Stimulated activated effector memory CD8-positive, alpha-beta T cell treated with anti-CD3 and anti-CD28 coated beads, Interleukin-12 subunit alpha, Interleukin-12 subunit beta, amount 100 ng/mL, for 72 hours (primary cell): Measurements from ENCODE around the gene EGFL6.

Source experiments
- ATAC-seq: fragments of 150-1000 bp; cut with Tn5 transposase; 2 replicates; pipeline ENCODE4 v1.10.0; 2021
- DNase-seq, 2 donors: peaks; one replicate each; pipeline ENCODE4 v3.0.0; 2021 to 2022; ENCODE audit warnings: low spot score in 2 of 2
- H3K27ac Mint-ChIP-seq: one replicate; pipeline ENCODE4 v1.8.0; 2022; ENCODE audit warnings: mild to moderate bottlenecking, mixed read lengths
- H3K36me3 Mint-ChIP-seq: one replicate; pipeline ENCODE4 v1.8.0; 2022; ENCODE audit warnings: mild to moderate bottlenecking, mixed read lengths
- H3K4me1 Mint-ChIP-seq: one replicate; pipeline ENCODE4 v1.8.0; 2022; ENCODE audit warnings: mixed read lengths
- H3K4me3 Mint-ChIP-seq: one replicate; pipeline ENCODE4 v1.8.0; 2022; ENCODE audit warnings: mild to moderate bottlenecking, mixed read lengths
- H3K9me3 Mint-ChIP-seq: one replicate; pipeline ENCODE4 v1.8.0; 2022; ENCODE audit warnings: mixed read lengths

EGFL6 gene

DNA sequence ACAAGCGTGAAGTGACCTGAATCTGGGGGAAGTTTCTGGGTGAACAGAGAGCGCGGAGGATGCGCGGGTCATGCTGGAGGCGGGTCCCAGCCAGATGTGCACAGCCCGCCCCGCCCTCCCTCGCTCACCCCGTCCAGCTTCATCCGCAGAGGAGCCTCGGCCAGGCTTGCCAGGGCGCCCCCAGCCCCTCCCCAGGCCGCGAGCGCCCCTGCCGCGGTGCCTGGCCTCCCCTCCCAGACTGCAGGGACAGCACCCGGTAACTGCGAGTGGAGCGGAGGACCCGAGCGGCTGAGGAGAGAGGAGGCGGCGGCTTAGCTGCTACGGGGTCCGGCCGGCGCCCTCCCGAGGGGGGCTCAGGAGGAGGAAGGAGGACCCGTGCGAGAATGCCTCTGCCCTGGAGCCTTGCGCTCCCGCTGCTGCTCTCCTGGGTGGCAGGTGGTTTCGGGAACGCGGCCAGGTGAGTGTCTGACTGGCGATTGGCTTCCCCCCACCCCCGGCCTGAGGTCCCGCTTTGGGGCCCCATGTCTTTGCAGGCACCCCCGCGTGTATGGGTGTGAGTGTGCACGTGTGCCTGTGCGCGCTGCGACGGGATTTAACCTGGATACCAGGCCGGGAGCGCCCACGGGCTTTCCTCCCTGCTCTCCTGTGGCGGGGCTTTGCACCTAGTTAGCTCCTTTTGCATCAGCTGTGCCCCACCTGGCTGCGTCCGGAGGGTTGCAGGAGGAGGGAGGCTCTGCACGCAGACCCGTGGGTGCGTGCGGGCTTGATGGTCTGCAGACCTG lies at the start of gene EGFL6:
EGFL6 (plus strand) TSS at position 123 of the 782 bp plus-strand sequence; CDS start at position 384, 261 bp downstream.
- H3K9me3 Mint-ChIP-seq: no peaks in the 10 kb centered on the region
- no peak within 1 kb of the TSS for H3K27ac Mint-ChIP-seq
- no peaks in the 10 kb centered on the region for H3K4me1 Mint-ChIP-seq
- H3K36me3 Mint-ChIP-seq: no peaks in the 10 kb centered on the region
- DNase-seq (no peak), ATAC-seq (peak; percentile 64)
- H3K4me3 Mint-ChIP-seq: peak within 1 kb of the TSS; percentile 49

GRCh38 chrX:13520351-13520750 lies 49.0 kb upstream of the EGFL6 start:
- H3K27ac Mint-ChIP-seq: no peak overlapping the region
- no peak overlapping the region for H3K4me3 Mint-ChIP-seq
- H3K9me3 Mint-ChIP-seq: no peaks in the 10 kb centered on the region
- no peaks in the 10 kb centered on the region for H3K4me1 Mint-ChIP-seq
- no peaks in the 10 kb centered on the region for H3K36me3 Mint-ChIP-seq
- ATAC-seq (no peak), DNase-seq (no peak)

- H3K4me3 Mint-ChIP-seq: no peak overlapping the region
- ATAC-seq (no peak), DNase-seq (no peak)
- H3K36me3 Mint-ChIP-seq: no peaks in the 10 kb centered on the region
- no peaks in the 10 kb centered on the region for H3K9me3 Mint-ChIP-seq
- no peaks in the 10 kb centered on the region for H3K4me1 Mint-ChIP-seq
- no peak overlapping the region for H3K27ac Mint-ChIP-seq
Measured at GRCh38 chrX:13520936-13521335, 48.5 kb upstream of the EGFL6 start.

- no peaks in the 10 kb centered on the region for H3K9me3 Mint-ChIP-seq
- H3K36me3 Mint-ChIP-seq: no peaks in the 10 kb centered on the region
- no peak overlapping the region for H3K4me3 Mint-ChIP-seq
- no peak for DNase-seq
- ATAC-seq: no peak
- no peak overlapping the region for H3K27ac Mint-ChIP-seq
- H3K4me1 Mint-ChIP-seq: no peaks in the 10 kb centered on the region
Measured at GRCh38 chrX:13522811-13523210, 46.6 kb upstream of the EGFL6 start.

DNA sequence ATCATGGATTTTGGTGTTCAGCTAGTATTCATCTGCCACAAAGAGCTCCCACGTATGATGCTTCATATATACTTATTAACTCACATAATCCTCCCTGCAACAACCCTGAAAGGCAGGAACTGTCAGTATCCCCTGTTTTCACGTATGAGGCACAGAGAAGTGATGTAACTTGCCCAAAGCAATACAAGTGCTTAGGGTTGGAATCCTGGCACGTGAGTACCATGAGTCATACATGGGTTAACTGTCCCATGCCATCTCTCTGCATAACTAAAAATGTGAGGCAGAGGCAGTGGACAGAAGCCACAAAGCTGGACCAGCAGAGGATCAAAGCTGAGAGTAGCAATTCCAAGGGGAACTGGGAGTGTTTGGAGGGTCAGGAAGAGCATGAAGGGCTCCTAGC lies 35.7 kb upstream of the EGFL6 start:
- Mint-ChIP-seq H3K9me3 (no peaks in the 10 kb centered on the region), H3K27ac (no peak overlapping the region), H3K36me3 (no peaks in the 10 kb centered on the region), H3K4me3 (no peak overlapping the region), H3K4me1 (no peaks in the 10 kb centered on the region)
- ATAC-seq (no peak), DNase-seq (no peak)

DNA sequence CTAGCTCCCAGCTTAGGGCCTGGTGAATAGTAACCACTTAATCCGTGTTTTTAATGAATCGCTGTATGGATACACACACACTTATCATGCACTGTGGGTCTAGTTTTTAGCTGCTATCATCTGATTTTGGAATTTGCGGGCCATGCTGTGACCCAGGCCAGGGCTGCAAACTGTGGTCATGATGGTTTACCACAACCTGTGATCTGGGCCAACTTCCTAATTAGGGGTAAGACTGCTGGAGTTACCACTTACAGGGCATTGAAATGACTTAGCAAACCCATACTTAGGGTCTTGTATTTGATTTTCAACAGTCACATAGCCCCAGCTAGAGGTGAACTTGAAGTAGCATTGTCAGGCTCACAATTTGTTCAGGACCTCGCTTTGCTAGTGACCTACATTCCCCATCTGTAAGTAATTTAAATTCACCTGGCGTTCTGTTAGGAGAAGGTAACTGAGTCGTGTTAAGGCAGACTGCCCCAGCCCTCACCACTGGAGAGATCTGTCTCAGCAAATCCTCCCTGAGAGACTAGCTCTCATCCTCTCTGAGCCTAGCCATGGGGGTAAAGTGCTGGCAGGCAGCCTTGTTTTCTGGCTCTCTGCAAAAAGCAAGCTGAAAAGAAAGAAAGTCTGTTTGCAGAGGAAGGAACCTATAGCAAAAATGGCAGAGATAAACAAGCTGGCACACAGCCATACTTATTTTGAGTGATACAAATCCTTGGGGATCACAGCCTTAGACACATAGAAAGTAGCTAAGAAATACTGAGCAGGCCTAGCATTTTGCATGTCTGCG lies 33.8 kb upstream of the EGFL6 start:
- no peaks in the 10 kb centered on the region for H3K36me3 Mint-ChIP-seq
- H3K9me3 Mint-ChIP-seq: no peaks in the 10 kb centered on the region
- no peaks in the 10 kb centered on the region for H3K4me1 Mint-ChIP-seq
- ATAC-seq: no peak
- no peak overlapping the region for H3K4me3 Mint-ChIP-seq
- H3K27ac Mint-ChIP-seq: no peak overlapping the region
- DNase-seq: no peak

DNA sequence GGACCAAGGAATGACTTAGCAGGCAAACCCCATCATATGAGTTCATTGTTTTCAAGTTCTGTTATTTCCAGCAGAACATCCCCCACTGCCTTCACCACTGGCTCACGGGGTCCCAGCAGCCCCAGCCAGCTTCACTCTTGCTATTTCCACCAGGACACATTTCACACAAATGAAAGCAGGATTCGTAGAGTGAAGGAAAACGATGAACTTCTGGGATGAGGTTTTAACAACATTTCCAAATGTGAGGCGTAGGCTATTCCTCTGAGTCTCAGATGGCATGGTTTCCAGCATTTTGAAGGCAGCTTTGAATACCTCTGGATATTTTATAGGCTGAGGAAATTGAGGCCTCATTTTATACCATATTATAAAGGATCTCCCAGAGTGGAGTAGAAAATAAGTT lies 32.9 kb upstream of the EGFL6 start:
- Mint-ChIP-seq H3K4me3 (no peak overlapping the region), H3K36me3 (no peaks in the 10 kb centered on the region), H3K4me1 (no peaks in the 10 kb centered on the region), H3K27ac (no peak overlapping the region), H3K9me3 (no peaks in the 10 kb centered on the region)
- no peak for ATAC-seq
- no peak for DNase-seq

DNA sequence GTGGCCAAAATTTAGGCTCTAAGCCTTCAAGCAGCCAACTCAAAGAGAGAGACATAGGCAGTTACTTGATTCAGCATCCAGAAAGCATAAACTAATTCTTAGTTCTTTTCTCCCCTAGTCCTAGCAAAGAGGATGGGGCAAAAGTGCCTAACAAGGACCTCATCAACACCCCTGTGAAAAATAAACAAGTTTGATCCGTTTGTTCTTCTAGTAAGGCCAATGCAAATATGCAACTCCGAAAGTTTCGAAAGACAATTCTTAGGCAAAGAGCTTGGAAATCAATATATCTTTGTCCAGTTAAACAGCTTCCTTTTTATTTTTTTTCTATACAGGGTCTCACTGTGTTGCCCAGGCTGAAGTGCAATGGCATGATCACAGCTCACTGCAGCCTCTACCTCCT lies 31.0 kb upstream of the EGFL6 start:
- no peaks in the 10 kb centered on the region for H3K4me1 Mint-ChIP-seq
- ATAC-seq: no peak
- H3K27ac Mint-ChIP-seq: no peak overlapping the region
- DNase-seq: no peak
- H3K36me3 Mint-ChIP-seq: no peaks in the 10 kb centered on the region
- H3K9me3 Mint-ChIP-seq: no peaks in the 10 kb centered on the region
- H3K4me3 Mint-ChIP-seq: no peak overlapping the region

DNA sequence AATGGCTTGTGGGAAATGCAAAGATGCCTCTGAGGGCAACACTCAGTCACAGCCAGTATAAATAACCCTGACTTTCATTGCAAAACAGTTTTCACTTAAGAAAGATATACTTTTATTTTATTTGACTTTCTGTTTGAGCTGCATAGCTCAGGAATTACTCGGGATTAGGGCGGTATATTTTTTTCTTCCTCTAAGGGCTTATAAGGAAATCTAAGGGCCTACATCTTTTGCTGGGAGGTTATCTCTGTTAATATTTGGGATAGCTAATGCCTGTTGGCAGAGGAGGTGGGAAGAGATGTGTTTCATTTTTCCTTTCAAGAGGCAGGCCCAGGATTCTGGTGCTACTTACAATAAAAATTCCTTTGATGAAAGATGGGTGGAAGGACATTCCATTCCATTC lies 28.8 kb upstream of the EGFL6 start:
- ATAC-seq: no peak

DNA sequence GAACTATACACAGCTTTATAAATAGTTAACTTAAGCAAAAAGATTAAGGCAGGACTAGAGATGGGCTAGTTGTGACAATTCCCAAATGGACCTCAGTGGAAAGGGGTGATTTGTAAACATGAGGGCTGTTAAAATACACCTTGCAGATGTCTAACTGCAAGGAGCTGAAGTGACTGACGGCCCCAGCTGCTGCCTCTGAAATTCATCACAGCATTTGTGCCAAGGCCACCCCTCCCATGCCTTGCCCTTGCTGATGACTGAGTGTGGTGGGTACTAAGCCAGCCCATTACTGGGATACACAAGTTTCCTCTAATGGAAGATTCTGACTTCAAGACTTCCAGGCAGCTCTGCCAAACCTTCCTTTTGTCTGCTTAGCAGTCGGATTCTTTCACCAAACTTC lies 23.7 kb upstream of the EGFL6 start:
- ATAC-seq (no peak), DNase-seq (no peak)
- H3K27ac Mint-ChIP-seq: no peak overlapping the region
- H3K4me3 Mint-ChIP-seq: no peak overlapping the region
- no peaks in the 10 kb centered on the region for H3K9me3 Mint-ChIP-seq
- peaks cover 10% of the 10 kb centered on the region for H3K4me1 Mint-ChIP-seq
- H3K36me3 Mint-ChIP-seq: peaks cover 5% of the 10 kb centered on the region

More for the DNA sequence above, 28.8 kb upstream of the EGFL6 start:
- no peaks in the 10 kb centered on the region for H3K9me3 Mint-ChIP-seq
- no peak overlapping the region for H3K27ac Mint-ChIP-seq
- no peak overlapping the region for H3K4me3 Mint-ChIP-seq
- H3K4me1 Mint-ChIP-seq: no peaks in the 10 kb centered on the region
- no peaks in the 10 kb centered on the region for H3K36me3 Mint-ChIP-seq
- DNase-seq: no peak

GRCh38 chrX:13547671-13548070 lies 21.7 kb upstream of the EGFL6 start:
- no peak overlapping the region for H3K27ac Mint-ChIP-seq
- no peak overlapping the region for H3K4me3 Mint-ChIP-seq
- peaks cover 5% of the 10 kb centered on the region for H3K36me3 Mint-ChIP-seq
- DNase-seq: no peak
- peaks cover 10% of the 10 kb centered on the region for H3K4me1 Mint-ChIP-seq
- H3K9me3 Mint-ChIP-seq: no peaks in the 10 kb centered on the region
- ATAC-seq: no peak

DNA sequence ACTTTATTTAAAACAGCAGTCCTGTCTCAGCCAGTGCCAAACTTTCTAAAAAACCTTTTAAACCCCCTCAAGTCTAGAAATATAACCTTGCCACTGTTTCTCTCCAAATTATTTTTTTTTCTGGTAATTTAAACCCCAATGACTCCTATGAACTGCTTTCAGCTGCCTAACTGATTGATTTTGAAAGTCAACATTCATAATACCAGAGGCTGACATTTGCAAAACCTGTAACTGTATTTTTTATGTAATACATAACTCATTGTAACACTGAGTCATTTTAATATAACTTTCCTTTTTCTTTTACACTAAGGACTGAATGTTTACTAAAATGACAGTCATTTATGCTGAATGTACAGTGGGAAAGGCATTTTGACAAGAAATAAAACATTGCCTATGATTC lies 19.1 kb upstream of the EGFL6 start:
- ATAC-seq (peak; percentile 94), DNase-seq (no peak)
- H3K9me3 Mint-ChIP-seq: no peaks in the 10 kb centered on the region
- H3K4me3 Mint-ChIP-seq: no peak overlapping the region
- H3K27ac Mint-ChIP-seq: no peak overlapping the region
- peaks cover 10% of the 10 kb centered on the region for H3K4me1 Mint-ChIP-seq
- peaks cover 5% of the 10 kb centered on the region for H3K36me3 Mint-ChIP-seq

DNA sequence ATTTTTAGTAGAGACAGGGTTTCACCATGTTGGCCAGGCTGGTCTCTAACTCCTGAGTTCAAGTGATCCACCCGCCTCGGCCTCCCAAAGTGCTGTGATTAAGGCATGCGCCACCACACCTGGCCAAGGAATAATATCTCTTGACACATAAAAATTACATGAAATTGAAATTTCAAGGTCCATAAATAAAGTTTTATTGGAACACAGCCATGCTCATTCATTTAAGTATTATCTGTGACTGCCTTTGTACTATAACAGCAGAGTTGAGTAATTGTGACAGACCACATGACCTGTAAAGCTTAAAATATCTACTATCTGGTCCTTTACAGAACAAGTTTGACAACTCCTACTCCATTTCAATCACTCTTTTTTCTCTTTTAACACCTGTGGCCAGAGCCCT lies 17.8 kb upstream of the EGFL6 start:
- no peak for ATAC-seq
- Mint-ChIP-seq H3K4me3 (no peak overlapping the region), H3K36me3 (peaks cover 5% of the 10 kb centered on the region), H3K9me3 (no peaks in the 10 kb centered on the region), H3K27ac (no peak overlapping the region), H3K4me1 (peaks cover 10% of the 10 kb centered on the region)
- no peak for DNase-seq

GRCh38 chrX:13552892-13553291 lies 16.5 kb upstream of the EGFL6 start:
- Mint-ChIP-seq H3K27ac (no peak overlapping the region), H3K4me3 (no peak overlapping the region), H3K36me3 (peaks cover 5% of the 10 kb centered on the region), H3K9me3 (no peaks in the 10 kb centered on the region), H3K4me1 (peaks cover 10% of the 10 kb centered on the region)
- DNase-seq: no peak
- ATAC-seq: no peak

GRCh38 chrX:13565511-13565910 lies 3.9 kb upstream of the EGFL6 start:
- no peak for DNase-seq
- ATAC-seq: no peak
- no peaks in the 10 kb centered on the region for H3K9me3 Mint-ChIP-seq
- H3K4me1 Mint-ChIP-seq: no peaks in the 10 kb centered on the region
- H3K27ac Mint-ChIP-seq: no peak overlapping the region
- H3K36me3 Mint-ChIP-seq: no peaks in the 10 kb centered on the region
- no peak overlapping the region for H3K4me3 Mint-ChIP-seq

DNA sequence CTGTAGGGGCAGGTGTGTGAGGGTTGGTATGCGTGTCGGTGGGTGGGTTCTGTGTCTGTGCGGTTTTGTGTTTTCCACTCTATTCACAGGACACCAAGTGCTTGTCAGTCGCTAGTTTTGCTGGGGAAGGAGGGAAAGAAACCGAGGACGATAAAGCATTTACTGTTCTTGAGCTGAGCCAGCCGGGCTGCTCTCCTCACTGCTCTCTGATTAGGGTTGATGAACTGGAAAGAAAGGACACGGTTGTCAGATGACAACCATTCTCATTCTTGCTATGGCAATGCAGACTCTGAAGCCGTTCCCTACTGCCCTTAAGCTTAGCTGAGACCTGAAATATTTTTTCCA lies 832 bp downstream of the EGFL6 start:
- DNase-seq (no peak), ATAC-seq (no peak)
- Mint-ChIP-seq H3K27ac (no peak overlapping the region), H3K4me1 (no peaks in the 10 kb centered on the region), H3K36me3 (no peaks in the 10 kb centered on the region), H3K4me3 (peak overlapping the region; percentile 49), H3K9me3 (no peaks in the 10 kb centered on the region)
